HG03439 (cell line): ENCODE data around the gene TTLL7.
"Not testable (repeated sequence)": the region's sequence is repeated elsewhere in the genome, so short reads cannot be mapped to it uniquely, and the experiment has no call there.

Source experiments
- ATAC-seq: cut with Tn5 transposase; IDR thresholded peaks from one replicate; pipeline ENCODE4 v1.9.1; 2021; ENCODE audit warnings: mild to moderate bottlenecking, moderate library complexity; ENCODE audit not compliant: unreplicated experiment

The TTLL7 gene

DNA sequence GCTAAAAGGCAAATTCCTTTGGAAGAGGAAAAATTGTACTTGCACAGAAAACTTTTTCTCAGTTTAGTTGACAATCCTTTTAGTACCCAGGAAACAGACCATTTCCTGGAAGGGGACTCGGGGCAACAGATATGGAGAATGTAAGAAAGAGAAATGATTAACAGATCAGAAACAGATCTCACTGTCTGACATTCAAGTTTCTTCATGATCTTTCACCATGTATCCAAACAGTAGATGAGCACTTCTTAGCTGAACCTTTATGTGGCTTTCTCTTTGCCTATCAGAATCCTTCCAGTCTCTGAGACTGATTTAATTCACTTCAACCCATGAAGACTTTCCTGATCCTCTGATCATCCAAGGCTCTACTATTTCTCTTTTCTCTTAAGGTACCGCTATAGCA, 2.7 kb downstream of the TTLL7 start:
- ATAC-seq: no peak

DNA sequence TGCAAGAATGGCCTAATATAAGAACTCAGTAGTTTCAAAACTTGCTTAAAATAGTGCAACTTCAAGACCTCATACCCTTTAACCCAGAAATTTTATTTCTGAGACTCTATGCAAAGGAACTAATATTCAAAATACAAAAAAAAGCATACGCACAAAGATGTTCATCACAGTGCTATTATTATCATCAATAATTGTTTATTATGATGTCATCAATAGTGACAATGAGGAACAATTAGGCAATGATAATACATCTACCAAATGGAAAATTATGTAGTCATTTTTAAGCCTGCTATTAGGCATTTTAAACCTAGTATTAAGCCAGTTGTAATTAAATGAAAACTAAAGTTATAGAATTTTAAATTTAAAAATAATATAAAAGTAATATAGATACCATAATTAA, 3.3 kb downstream of the TTLL7 start:
- no peak for ATAC-seq

DNA sequence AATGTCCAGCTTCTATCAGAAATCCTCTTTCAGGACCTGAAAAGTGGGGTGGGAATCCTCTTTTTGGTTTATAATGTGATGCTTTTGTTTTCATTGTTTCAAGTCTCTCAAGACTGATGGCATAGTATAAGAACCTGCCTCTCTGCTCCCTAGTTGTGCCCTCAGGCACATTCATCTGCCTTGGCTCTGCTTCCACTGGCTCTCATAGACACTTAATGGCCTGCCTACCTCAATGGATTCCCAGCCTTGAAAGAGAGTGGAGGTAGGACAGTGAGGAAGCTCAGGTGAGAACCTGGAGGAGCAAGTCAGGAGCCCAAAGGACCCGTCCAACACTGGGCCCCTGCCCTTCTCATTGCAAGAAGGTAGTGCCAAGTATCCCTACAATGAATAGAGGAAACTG, 4.8 kb downstream of the TTLL7 start:
- ATAC-seq: no peak

GRCh38 chr1:83990734-83991133, 8.2 kb downstream of the TTLL7 start:
- ATAC-seq: no peak

GRCh38 chr1:83985048-83985447, 13.9 kb downstream of the TTLL7 start:
- ATAC-seq: no peak

GRCh38 chr1:83983918-83984317, 15.0 kb downstream of the TTLL7 start:
- ATAC-seq: not testable (repeated sequence)

GRCh38 chr1:83978056-83978455, 20.9 kb downstream of the TTLL7 start:
- no peak for ATAC-seq

DNA sequence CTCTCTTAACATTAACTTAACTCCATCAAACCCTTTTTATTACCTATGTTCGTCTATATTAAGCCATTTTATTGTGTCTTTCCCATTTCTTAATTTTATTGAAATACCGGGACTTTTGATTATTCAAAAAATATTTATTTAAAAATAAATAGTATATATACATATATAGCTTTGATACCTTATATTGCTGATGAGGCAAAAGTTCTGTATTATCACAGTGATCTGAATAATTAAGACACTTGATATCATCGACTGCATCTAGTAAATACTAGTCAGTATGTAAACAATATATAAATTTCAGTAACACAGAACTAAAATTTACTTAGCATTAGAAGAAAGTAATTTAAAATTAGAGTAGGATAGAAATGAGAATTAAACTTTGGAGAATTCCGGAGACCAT, 22.0 kb downstream of the TTLL7 start:
- no peak for ATAC-seq

DNA sequence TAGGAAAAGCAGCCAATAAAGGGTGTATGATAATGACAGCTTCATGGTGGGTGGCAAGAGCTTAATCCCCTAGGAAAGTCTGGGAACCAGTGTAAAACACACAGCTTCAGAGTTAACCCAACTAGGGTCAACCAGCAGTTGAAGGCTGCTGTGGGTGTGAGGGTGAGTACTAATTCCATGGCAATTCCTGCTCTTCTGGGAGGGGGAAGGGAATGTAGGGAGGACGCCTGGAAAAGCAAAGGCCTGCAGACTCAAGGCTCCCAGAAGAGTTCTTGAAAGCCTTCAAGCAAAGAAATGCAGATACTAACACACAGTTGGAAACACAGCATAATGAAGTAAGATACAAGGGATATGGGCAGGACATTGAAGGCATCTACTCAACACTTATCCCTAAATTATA, 28.1 kb downstream of the TTLL7 start:
- ATAC-seq: no peak

GRCh38 chr1:83970114-83970513, 28.8 kb downstream of the TTLL7 start:
- ATAC-seq: no peak

GRCh38 chr1:83967336-83967735, 31.6 kb downstream of the TTLL7 start:
- ATAC-seq: no peak

- no peak for ATAC-seq
Measured at GRCh38 chr1:83964153-83964552, 34.8 kb downstream of the TTLL7 start.

DNA sequence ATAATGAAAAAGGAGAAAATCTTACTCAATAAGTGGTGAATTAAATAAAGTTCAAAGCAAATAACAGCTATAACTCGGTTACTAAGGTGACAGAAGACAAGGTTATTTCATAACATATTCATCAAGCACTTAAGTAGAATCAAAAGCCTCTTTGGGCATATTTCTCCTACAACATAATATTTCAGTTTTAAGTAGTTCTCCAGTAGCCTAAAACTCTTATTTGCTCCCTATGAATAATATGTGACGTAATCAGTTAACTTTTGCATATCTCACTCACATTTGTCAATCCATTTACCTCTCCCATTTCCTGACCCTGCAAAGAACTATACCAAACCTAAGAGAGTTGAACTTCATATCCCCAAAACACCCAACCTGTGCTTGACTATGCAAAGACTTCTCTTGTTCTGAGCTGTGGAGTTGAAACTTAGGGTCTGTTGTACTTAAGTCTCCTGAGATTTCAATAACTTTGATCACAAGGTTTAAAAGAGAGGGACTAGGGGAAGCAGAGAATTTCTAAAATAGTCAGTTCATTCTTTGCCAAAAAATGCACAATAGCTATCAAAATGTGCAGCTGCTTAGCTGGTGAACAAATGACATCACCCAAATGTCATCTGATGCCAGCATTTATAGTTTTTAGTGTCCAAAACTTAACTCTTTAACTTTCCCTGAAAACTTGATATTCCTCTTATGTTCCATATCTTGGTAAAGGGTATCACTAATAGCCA, 37.2 kb downstream of the TTLL7 start:
- ATAC-seq: no peak

DNA sequence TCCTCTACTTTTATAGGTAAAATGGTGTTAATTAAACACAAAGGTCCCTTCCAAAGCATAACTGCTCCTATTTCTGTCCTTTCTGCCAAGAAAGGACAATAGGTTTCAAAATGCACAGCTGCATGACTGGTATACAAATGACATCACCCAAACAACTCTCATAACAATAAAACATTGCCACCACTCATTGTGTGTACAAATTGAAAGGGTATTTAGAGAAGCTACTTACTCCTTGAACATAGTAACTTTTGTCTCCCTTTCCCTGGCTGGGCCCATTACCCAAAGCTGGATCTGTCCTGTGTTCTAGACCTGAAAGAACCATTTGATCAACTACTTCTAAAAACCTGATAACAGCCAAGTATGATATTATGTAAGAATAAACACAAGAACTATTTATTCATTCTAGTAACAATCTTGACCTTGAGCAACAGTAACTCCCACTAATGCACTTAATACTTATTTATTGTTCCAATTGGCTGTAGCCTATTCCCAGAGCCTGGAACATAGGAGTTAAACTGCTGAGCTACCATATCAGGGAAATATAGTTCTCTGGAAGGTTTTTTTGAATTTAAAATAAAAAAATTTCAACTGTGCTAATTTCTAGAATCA, 38.2 kb downstream of the TTLL7 start:
- ATAC-seq: no peak

GRCh38 chr1:83959824-83960498, 39.0 kb downstream of the TTLL7 start:
- ATAC-seq: no peak

DNA sequence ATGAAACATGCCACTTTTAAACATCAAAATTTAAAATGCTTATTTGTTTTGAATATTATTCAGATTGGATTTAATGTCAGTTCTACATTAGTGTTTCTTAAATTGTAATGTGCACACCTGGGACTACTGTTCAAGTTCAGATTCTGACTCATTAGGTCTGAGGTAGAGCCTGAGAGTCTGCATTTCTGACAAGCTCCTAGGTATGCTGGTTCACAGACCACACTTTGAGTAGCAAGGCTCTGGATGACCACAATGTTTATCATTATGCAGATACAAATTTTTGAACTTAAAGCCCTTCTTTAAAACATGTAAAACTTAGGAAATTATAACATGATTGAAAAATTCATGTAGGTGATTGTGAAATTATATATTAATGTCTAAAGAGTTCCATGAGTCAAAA, 40.2 kb downstream of the TTLL7 start:
- no peak for ATAC-seq

- no peak for ATAC-seq
Measured at GRCh38 chr1:83954166-83954823, 44.6 kb downstream of the TTLL7 start.

DNA sequence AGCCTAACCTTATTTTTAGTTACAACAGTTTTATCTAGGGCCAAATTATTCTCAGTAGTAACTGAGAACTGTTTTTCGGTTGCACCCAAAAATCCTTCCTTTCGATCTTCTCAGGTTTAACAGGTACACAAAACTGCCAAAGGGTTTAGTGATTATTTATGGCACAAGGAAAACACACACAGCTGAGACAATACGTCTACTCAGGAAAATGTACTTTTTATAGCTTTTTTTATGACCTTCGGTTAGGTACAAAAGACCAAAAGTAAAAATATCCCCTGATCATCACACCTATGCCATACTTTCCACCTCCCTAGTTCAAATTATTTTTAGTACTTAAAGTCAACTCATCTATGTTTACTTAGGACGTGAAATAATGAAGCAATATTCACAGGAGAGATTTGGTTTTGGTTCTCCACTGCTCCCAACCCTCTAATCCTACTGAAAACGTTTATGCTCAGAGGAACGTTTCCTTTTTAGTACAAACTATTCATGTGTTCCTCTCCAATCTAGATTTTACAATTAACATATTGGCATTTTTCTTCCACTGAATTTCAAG, 48.7 kb downstream of the TTLL7 start:
- no peak for ATAC-seq

- no peak for ATAC-seq
Measured at GRCh38 chr1:83942914-83943313, 56.0 kb downstream of the TTLL7 start.

- no peak for ATAC-seq
Measured at GRCh38 chr1:83934550-83934949, 64.4 kb downstream of the TTLL7 start.

- ATAC-seq: no peak
Measured at GRCh38 chr1:83932693-83933092, 66.2 kb downstream of the TTLL7 start.
